HepG2 (cell line): Measurements from ENCODE around the gene APOC3. TPM values are rescaled to one million over a fixed set of nuclear protein-coding genes. Genes with fewer than 3 reads are reported as not detected.

Experiments used
- ATAD3A ChIP-seq: sonication (generic); formaldehyde crosslinking; IDR thresholded peaks from 2 replicates; pipeline ENCODE4 v1.4.0; 2020; ENCODE audit warnings: missing genetic modification reagents
- FIP1L1 ChIP-seq: fragments of 200-400 bp; formaldehyde crosslinking; IDR thresholded peaks from 2 replicates; pipeline ENCODE4 v1.6.1; 2018; ENCODE audit warnings: low read depth, mild to moderate bottlenecking, low read length, moderate library complexity, borderline replicate concordance; ENCODE audit not compliant: insufficient read depth
- GATA4 ChIP-seq: sonication (generic); IDR thresholded peaks from 2 replicates; pipeline ENCODE4 v1.6.1; 2016; ENCODE audit warnings: antibody characterized with exemption, low read depth, borderline replicate concordance
- GPN1 ChIP-seq: sonication (generic); formaldehyde crosslinking; IDR thresholded peaks from 2 replicates; pipeline ENCODE4 v1.5.1; 2020; ENCODE audit warnings: missing genetic modification reagents, borderline replicate concordance
- HBP1 ChIP-seq: IDR thresholded peaks from 2 replicates; pipeline ENCODE4 v1.6.1; 2016; ENCODE audit warnings: low read depth, control low read depth
- HDAC1 ChIP-seq: sonication (generic); formaldehyde crosslinking; IDR thresholded peaks from 2 replicates; pipeline ENCODE4 v1.5.1; 2020; ENCODE audit warnings: mild to moderate bottlenecking, missing genetic modification reagents
- MTA3 ChIP-seq: sonication (generic); formaldehyde crosslinking; IDR thresholded peaks from 2 replicates; pipeline ENCODE4 v1.4.0; 2020; ENCODE audit warnings: missing genetic modification reagents
- NONO ChIP-seq, 2 experiments: fragments of 450-650 bp in 1 of 2; sonication (generic) in 1 of 2; formaldehyde crosslinking in 1 of 2; IDR thresholded peaks in 1 of 2; conservative IDR thresholded peaks in 1 of 2; 2 replicates each; pipeline versions ENCODE4 v1.6.1 to v1.8.0; 2017 to 2022; ENCODE audit warnings: mild to moderate bottlenecking in 1 of 2, missing genetic modification reagents in 1 of 2, moderate library complexity in 1 of 2
- POGK ChIP-seq: sonication (generic); formaldehyde crosslinking; conservative IDR thresholded peaks from 2 replicates; pipeline ENCODE4 v1.8.0; 2022; ENCODE audit warnings: mild to moderate bottlenecking, moderate library complexity, missing genetic modification reagents
- RFXAP ChIP-seq: sonication (generic); formaldehyde crosslinking; IDR thresholded peaks from 2 replicates; pipeline ENCODE4 v1.4.0; 2020; ENCODE audit warnings: missing genetic modification reagents, borderline replicate concordance
- SP1 ChIP-seq, 2 experiments: fragments of 450-650 bp in 1 of 2; sonication (generic) in 1 of 2; formaldehyde crosslinking in 1 of 2; IDR thresholded peaks; 2 replicates each; pipeline versions ENCODE4 v1.4.0 to v1.6.1; 2016 to 2020; ENCODE audit warnings: missing genetic modification reagents in 1 of 2
- TFDP2 ChIP-seq: sonication (generic); formaldehyde crosslinking; IDR thresholded peaks from 2 replicates; pipeline ENCODE4 v1.4.0; 2020; ENCODE audit warnings: missing genetic modification reagents
- ZBTB8A ChIP-seq: sonication (generic); formaldehyde crosslinking; IDR thresholded peaks from 2 replicates; pipeline ENCODE4 v1.4.0; 2020; ENCODE audit warnings: mild to moderate bottlenecking, low read depth, missing genetic modification reagents, borderline replicate concordance
- ZNF546 ChIP-seq: sonication (generic); formaldehyde crosslinking; conservative IDR thresholded peaks from 2 replicates; pipeline ENCODE4 v1.8.1; 2023; ENCODE audit warnings: mild to moderate bottlenecking, missing genetic modification reagents
- ZNF580 ChIP-seq: IDR thresholded peaks from 2 replicates; pipeline ENCODE4 v1.6.1; 2016; ENCODE audit warnings: low read depth, borderline replicate concordance
- ZNF605 ChIP-seq: sonication (generic); formaldehyde crosslinking; IDR thresholded peaks from 2 replicates; pipeline ENCODE4 v1.8.0; 2022; ENCODE audit warnings: mild to moderate bottlenecking, missing genetic modification reagents
- ZNF687 ChIP-seq: sonication (generic); formaldehyde crosslinking; IDR thresholded peaks from 2 replicates; pipeline ENCODE4 v1.5.1; 2020; ENCODE audit warnings: mild to moderate bottlenecking, missing genetic modification reagents, moderate library complexity
- ZNF746 ChIP-seq: sonication (generic); formaldehyde crosslinking; IDR thresholded peaks from 2 replicates; pipeline ENCODE4 v1.8.0; 2022; ENCODE audit warnings: mild to moderate bottlenecking, missing genetic modification reagents
- polyA plus RNA-seq, 8 experiments: library from polyadenylated mRNA; depleted of rRNA in 3 of 8; stranded (reverse) in 7 of 8; unstranded in 1 of 8; fragments of >200 nt; fragmentation: Illumina TruSeq in 4 of 8; extraction: Trizol in 4 of 8; gene quantifications; 2 replicates each; pipeline versions ENCODE4 v1.2.1 to v1.2.3, GENCODE V29; 2011 to 2016; ENCODE audit warnings: low read depth in 4 of 8, missing spikeins in 1 of 8, mixed read lengths in 1 of 8; ENCODE audit not compliant: insufficient read depth in 1 of 8
- total RNA-seq, 5 experiments: library from RNA; depleted of rRNA; stranded (reverse); fragments of >200 nt; fragmentation: Illumina TruSeq; extraction: Trizol; gene quantifications; 2 replicates each; pipeline ENCODE4 v1.2.3, GENCODE V29; 2016; ENCODE audit warnings: low read depth in 1 of 5

The APOC3 gene
- total and polyA plus RNA-seq, 2 of the 13 experiments (the other 11 are each of a cell fraction or from before 2014, with no cell fraction given), result 314 to 687 TPM

GRCh38 chr11:116828632-116829524 lies 829 bp upstream of the APOC3 start (continued):
- TF ChIP-seq ZNF746 (CRISPR knock-in tag) (peak; percentile 88), GPN1 (CRISPR knock-in tag) (no peak), TFDP2 (CRISPR knock-in tag) (no peak), ZNF580 (CRISPR knock-in tag) (peak; percentile 14; the same call in 1 of the 2 replicates), ZBTB8A (CRISPR knock-in tag) (no peak), HDAC1 (CRISPR knock-in tag) (peak; percentile 90), MTA3 (CRISPR knock-in tag) (no peak), ZNF546 (CRISPR knock-in tag) (no peak), HBP1 (peak; percentile 92; the same call in 1 of the 2 replicates), FIP1L1 (0 out of 2 replicates have a peak, but pooled peaks have one; percentile 43), RFXAP (peak; percentile 79; the same call in 1 of the 2 replicates), POGK (CRISPR knock-in tag) (0 out of 2 replicates have a peak, but pooled peaks have one; percentile 17), SP1 (IDR thresholded peaks at IDR 0.05) (no peak), SP1 (CRISPR knock-in tag; IDR thresholded peaks at IDR 0.05) (peak; percentile 58), ZNF605 (CRISPR knock-in tag) (no peak; the same call in none of the 2 replicates), ATAD3A (no peak), GATA4 (peak; percentile 91), NONO (IDR thresholded peaks at IDR 0.05) (no peak), NONO (CRISPR knock-in tag; conservative IDR thresholded peaks at IDR 0.05) (peak; percentile 82), ZNF687 (CRISPR knock-in tag) (peak; percentile 68)
